ENCODE data around the gene GLYATL2. TPM values are rescaled to one million over a fixed set of nuclear protein-coding genes. Genes with fewer than 3 reads are reported as not detected.

The GLYATL2 gene
- total RNA-seq, 1 experiment from 2014 or later: not detected

GRCh38 chr11:58829786-58830185 is 14.7 kb downstream of the GLYATL2 start:
- no peaks in the 10 kb centered on the region for H3K79me2 ChIP-seq (ENCODE audit: insufficient read depth, low read length)
- no peak overlapping the region for H3K9ac ChIP-seq (ENCODE audit: low read length)
- no peak overlapping the region for H3K4me2 ChIP-seq (ENCODE audit: low read length)
- DNase-seq (ENCODE audit: low read depth, low spot score): no peak
- ChIA-PET RAD21 (ENCODE audit: low non-redundant PET in 1 of 2, low total read pairs in 2 of 2, uncharacterized antibody in 2 of 2, unreplicated experiment in 2 of 2) (no interaction called here), CTCF (no interaction called here), POLR2A (no interaction called here)
- H3K9me3 ChIP-seq (ENCODE audit: control insufficient read depth in 1 of 2, insufficient read depth in 1 of 2, low read depth in 1 of 2, low read length in 2 of 2): no peaks in the 10 kb centered on the region
- H3K4me3 ChIP-seq (replicated peaks in 1 of 2; ENCODE audit: low read depth in 1 of 2, low read length in 2 of 2): no peak overlapping the region
- H3K27me3 ChIP-seq (ENCODE audit: insufficient read depth, low read length): no peaks in the 10 kb centered on the region
- no peak for TF ChIP-seq CTCF (IDR thresholded peaks at IDR 0.05 in 2 of 3, conservative IDR thresholded peaks at IDR 0.05 in 1 of 3; ENCODE audit: borderline replicate concordance in 1 of 3, insufficient read depth in 1 of 3, low read depth in 2 of 3, low read length in 2 of 3)
- no peak for TF ChIP-seq FOSL1 (IDR thresholded peaks at IDR 0.05; ENCODE audit: low read depth)
- TF ChIP-seq POLR2AphosphoS5 (IDR thresholded peaks at IDR 0.05; ENCODE audit: low read depth, low read length): no peak
- TF ChIP-seq ATF3 (IDR thresholded peaks at IDR 0.05): no peak
- no peak for TF ChIP-seq SRF (IDR thresholded peaks at IDR 0.05; ENCODE audit: low read depth)
- no peak for TF ChIP-seq REST (IDR thresholded peaks at IDR 0.05; ENCODE audit: low read depth)
- no peak for TF ChIP-seq EZH2phosphoT487 (IDR thresholded peaks at IDR 0.05; ENCODE audit: borderline replicate concordance)
- intact Hi-C loops (cut with micrococcal nuclease): no loop called here
- no peak for ATAC-seq
- peaks cover 0 to 4% of the 10 kb centered on the region in 2 experiments; a peak in 1 of 4 replicates for H3K4me1 ChIP-seq (ENCODE audit: control insufficient read depth in 1 of 2, insufficient read depth in 2 of 2, low read length in 2 of 2)
- H3K9me2 ChIP-seq (ENCODE audit: insufficient read depth): no peaks in the 10 kb centered on the region
- H4K20me1 ChIP-seq (ENCODE audit: insufficient read depth): no peaks in the 10 kb centered on the region
- no peak overlapping the region for H3K27ac ChIP-seq (ENCODE audit: low read depth, low read length)
- BruUV-seq (replicated peaks): no TSS peak
- no peak overlapping the region for H2AFZ ChIP-seq (ENCODE audit: low read depth, low read length, poor library complexity, severe bottlenecking)
- no peaks in the 10 kb centered on the region for H3K36me3 ChIP-seq (ENCODE audit: control insufficient read depth in 1 of 2, insufficient read depth in 2 of 2, low read length in 2 of 2)
